Neural cell (in vitro differentiated cells): ENCODE measurements around the gene ELK3.

ENCODE experiments used
- CTCF ChIP-seq: fragments of 450-650 bp; IDR thresholded peaks from 2 replicates; pipeline ENCODE4 v1.5.1; 2014; ENCODE audit warnings: antibody characterized with exemption, mild to moderate bottlenecking, moderate library complexity; ENCODE audit not compliant: poor library complexity, severe bottlenecking
- EP300 ChIP-seq: fragments of 450-650 bp; conservative IDR thresholded peaks from 2 replicates; pipeline ENCODE4 v1.6.1; 2014; ENCODE audit warnings: antibody characterized with exemption, mild to moderate bottlenecking, moderate library complexity; ENCODE audit not compliant: poor library complexity, severe bottlenecking
- TAF1 ChIP-seq: IDR thresholded peaks from 2 replicates; pipeline ENCODE4 v1.6.1; 2012; ENCODE audit warnings: low read depth

- TF ChIP-seq CTCF (no peak), TAF1 (no peak), EP300 (no peak)
Observed at GRCh38 chr12:96257550-96258103, 63.5 kb downstream of the ELK3 start.
